ENCODE results near the gene PPIH. TPM values are rescaled to one million over a fixed set of nuclear protein-coding genes. Genes with fewer than 3 reads are reported as not detected.

Gene PPIH
- polyA plus RNA-seq, 1 donor from 2014 or later = 85.0 TPM

DNA sequence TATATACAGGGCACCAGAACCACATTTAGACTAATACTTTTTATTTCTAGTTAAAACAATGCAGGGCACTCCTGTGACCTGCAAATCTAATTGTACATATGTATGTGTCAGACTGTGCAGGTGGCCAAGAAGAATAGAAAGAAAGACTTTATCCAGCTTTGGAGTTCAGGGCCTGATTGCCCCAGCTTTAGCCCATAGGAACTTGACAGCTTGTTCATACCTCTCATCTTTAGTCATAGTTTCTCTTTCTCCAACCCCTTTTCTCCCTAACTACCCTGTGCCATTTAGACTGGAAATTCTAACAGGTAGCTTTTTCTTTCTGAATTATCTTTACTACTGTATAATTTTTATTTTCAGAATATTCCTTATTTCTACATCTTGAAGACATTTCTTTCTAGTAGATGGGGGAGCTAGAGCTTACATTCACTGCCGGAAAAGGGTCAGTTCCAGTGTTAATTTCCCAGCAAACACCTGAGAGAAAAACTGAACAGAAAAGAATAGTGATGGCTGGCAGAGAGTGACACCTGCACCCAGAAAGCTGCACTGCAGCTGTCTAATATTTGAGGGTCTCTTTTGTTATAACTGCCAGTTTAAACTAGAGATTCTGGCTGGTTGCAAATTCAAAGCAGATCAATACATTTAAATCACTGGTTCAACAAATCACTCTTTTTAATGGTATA, 32.4 kb downstream of the PPIH start:
- Histone ChIP-seq H3K4me2 (ENCODE audit: low read length) (no peak overlapping the region), H3K4me3 (ENCODE audit: low read length) (no peak overlapping the region), H3K36me3 (ENCODE audit: insufficient read depth, low read length) (no peaks in the 10 kb centered on the region), H3F3A (ENCODE audit: insufficient read depth, low read length, poor library complexity, severe bottlenecking) (no peaks in the 10 kb centered on the region), H3K27ac (ENCODE audit: low read length) (no peak overlapping the region), H3K79me2 (replicated peaks; ENCODE audit: insufficient read depth, low read length) (peaks cover 95% of the 10 kb centered on the region), H2AFZ (ENCODE audit: low read depth, low read length) (no peak overlapping the region), H3K9ac (ENCODE audit: low read length) (no peak overlapping the region), H3K27me3 (ENCODE audit: insufficient read depth, low read depth, low read length) (no peaks in the 10 kb centered on the region), H3K9me2 (ENCODE audit: insufficient read depth, low read length) (no peaks in the 10 kb centered on the region), H3K9me3 (ENCODE audit: low read length) (no peaks in the 10 kb centered on the region), H4K20me1 (ENCODE audit: insufficient read depth) (peaks cover 28% of the 10 kb centered on the region)
- TF ChIP-seq RAD21 (conservative IDR thresholded peaks at IDR 0.05) = peak; percentile 55
- TF ChIP-seq EP300 (conservative IDR thresholded peaks at IDR 0.05; ENCODE audit: poor library complexity, severe bottlenecking) = no peak
- TF ChIP-seq MXI1 (conservative IDR thresholded peaks at IDR 0.05; ENCODE audit: poor library complexity, severe bottlenecking) = no peak
- TF ChIP-seq SMC3 (conservative IDR thresholded peaks at IDR 0.05; ENCODE audit: poor library complexity) = peak; percentile 43
- TF ChIP-seq CTCF (IDR thresholded peaks at IDR 0.05; ENCODE audit: poor library complexity, severe bottlenecking) = peak; percentile 56
- no peak for TF ChIP-seq EZH2 (IDR thresholded peaks at IDR 0.05; ENCODE audit: borderline replicate concordance, insufficient read depth, low read length, poor library complexity, severe bottlenecking)
- TF ChIP-seq, protein P1, sequence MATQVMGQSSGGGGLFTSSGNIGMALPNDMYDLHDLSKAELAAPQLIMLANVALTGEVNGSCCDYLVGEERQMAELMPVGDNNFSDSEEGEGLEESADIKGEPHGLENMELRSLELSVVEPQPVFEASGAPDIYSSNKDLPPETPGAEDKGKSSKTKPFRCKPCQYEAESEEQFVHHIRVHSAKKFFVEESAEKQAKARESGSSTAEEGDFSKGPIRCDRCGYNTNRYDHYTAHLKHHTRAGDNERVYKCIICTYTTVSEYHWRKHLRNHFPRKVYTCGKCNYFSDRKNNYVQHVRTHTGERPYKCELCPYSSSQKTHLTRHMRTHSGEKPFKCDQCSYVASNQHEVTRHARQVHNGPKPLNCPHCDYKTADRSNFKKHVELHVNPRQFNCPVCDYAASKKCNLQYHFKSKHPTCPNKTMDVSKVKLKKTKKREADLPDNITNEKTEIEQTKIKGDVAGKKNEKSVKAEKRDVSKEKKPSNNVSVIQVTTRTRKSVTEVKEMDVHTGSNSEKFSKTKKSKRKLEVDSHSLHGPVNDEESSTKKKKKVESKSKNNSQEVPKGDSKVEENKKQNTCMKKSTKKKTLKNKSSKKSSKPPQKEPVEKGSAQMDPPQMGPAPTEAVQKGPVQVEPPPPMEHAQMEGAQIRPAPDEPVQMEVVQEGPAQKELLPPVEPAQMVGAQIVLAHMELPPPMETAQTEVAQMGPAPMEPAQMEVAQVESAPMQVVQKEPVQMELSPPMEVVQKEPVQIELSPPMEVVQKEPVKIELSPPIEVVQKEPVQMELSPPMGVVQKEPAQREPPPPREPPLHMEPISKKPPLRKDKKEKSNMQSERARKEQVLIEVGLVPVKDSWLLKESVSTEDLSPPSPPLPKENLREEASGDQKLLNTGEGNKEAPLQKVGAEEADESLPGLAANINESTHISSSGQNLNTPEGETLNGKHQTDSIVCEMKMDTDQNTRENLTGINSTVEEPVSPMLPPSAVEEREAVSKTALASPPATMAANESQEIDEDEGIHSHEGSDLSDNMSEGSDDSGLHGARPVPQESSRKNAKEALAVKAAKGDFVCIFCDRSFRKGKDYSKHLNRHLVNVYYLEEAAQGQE (IDR thresholded peaks at IDR 0.05; ENCODE audit: borderline replicate concordance) = no peak

- no peak overlapping the region for H3K27ac ChIP-seq (ENCODE audit: low read length)
- H3K9me3 ChIP-seq (ENCODE audit: low read length) = no peaks in the 10 kb centered on the region
- no peak overlapping the region for H2AFZ ChIP-seq (ENCODE audit: low read depth, low read length)
- TF ChIP-seq SMC3 (conservative IDR thresholded peaks at IDR 0.05; ENCODE audit: poor library complexity) (no peak), EZH2 (IDR thresholded peaks at IDR 0.05; ENCODE audit: borderline replicate concordance, insufficient read depth, low read length, poor library complexity, severe bottlenecking) (no peak), TAF1 (IDR thresholded peaks at IDR 0.05; ENCODE audit: low read depth) (no peak), EP300 (conservative IDR thresholded peaks at IDR 0.05; ENCODE audit: poor library complexity, severe bottlenecking) (no peak), POLR2AphosphoS5 (IDR thresholded peaks at IDR 0.05) (no peak), RAD21 (conservative IDR thresholded peaks at IDR 0.05) (no peak), CTCF (IDR thresholded peaks at IDR 0.05; ENCODE audit: poor library complexity, severe bottlenecking) (no peak), MXI1 (conservative IDR thresholded peaks at IDR 0.05; ENCODE audit: poor library complexity, severe bottlenecking) (no peak)
- TF ChIP-seq, protein P1 (IDR thresholded peaks at IDR 0.05; ENCODE audit: borderline replicate concordance) = no peak
- peaks cover 90% of the 10 kb centered on the region for H3K79me2 ChIP-seq (replicated peaks; ENCODE audit: insufficient read depth, low read length)
- H3K4me2 ChIP-seq (ENCODE audit: low read length) = no peak overlapping the region
- no peak overlapping the region for H3K9ac ChIP-seq (ENCODE audit: low read length)
- no peaks in the 10 kb centered on the region for H3K36me3 ChIP-seq (ENCODE audit: insufficient read depth, low read length)
- H4K20me1 ChIP-seq (ENCODE audit: insufficient read depth) = peaks cover 28% of the 10 kb centered on the region
- H3K4me3 ChIP-seq (ENCODE audit: low read length) = no peak overlapping the region
- no peaks in the 10 kb centered on the region for H3K27me3 ChIP-seq (ENCODE audit: insufficient read depth, low read depth, low read length)
- H3F3A ChIP-seq (ENCODE audit: insufficient read depth, low read length, poor library complexity, severe bottlenecking) = no peaks in the 10 kb centered on the region
- H3K9me2 ChIP-seq (ENCODE audit: insufficient read depth, low read length) = no peaks in the 10 kb centered on the region
Measured at GRCh38 chr1:42691157-42691498, 32.9 kb downstream of the PPIH start.

Data from neural cell (in vitro differentiated cells).